ENCODE measurements around the gene SULT2B1. TPM values are rescaled to one million over a fixed set of nuclear protein-coding genes. Genes with fewer than 3 reads are reported as not detected.

SULT2B1 gene
- total and polyA plus RNA-seq, 5 donors from 2014 or later = 0.16 to 0.82 TPM; not detected in 3

DNA sequence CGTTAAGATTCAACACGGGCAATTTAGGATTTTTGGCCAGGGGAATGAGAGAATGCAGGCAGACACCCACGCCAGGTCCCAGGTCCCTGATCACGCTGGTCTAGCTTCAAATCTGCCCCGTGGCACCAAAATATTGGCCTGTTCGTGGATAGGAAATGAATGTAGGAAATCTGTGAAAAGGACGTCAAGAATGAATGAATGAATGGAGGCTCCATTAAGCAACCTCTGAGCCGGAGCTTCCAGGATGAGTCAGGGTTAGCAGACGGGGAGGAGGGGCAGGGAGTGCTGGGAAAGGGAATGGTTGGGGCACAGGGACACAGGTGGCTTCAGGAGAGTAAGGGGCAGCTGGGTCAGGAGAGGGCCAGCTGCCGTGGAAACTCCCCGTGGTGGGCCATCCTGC lies 4.2 kb downstream of the SULT2B1 start:
- DNase-seq (no peak), ATAC-seq (ENCODE audit: low read depth in 2 of 2) (no peak)
- H3K36me3 ChIP-seq (ENCODE audit: control insufficient read depth, insufficient read depth, low read length) = no peaks in the 10 kb centered on the region
- H3K27ac Mint-ChIP-seq = no peak overlapping the region
- H3K27ac ChIP-seq (ENCODE audit: insufficient read depth, low read length, poor library complexity, severe bottlenecking) = no peak overlapping the region
- H3K4me1 Mint-ChIP-seq = peaks cover 0 to 2% (median 0%) of the 10 kb centered on the region in 4 donors
- H3K4me3 Mint-ChIP-seq = no peak overlapping the region
- no peaks in the 10 kb centered on the region for H3K36me3 Mint-ChIP-seq
- no peaks in the 10 kb centered on the region for H3K9me3 Mint-ChIP-seq
- H3K27me3 ChIP-seq (ENCODE audit: control insufficient read depth, insufficient read depth, low read length) = no peaks in the 10 kb centered on the region
- H3K27me3 Mint-ChIP-seq = peaks cover 9% of the 10 kb centered on the region
- no peaks in the 10 kb centered on the region for H3K9me3 ChIP-seq (ENCODE audit: control insufficient read depth in 2 of 2, low read length in 2 of 2)
- H3K4me3 ChIP-seq (ENCODE audit: low read depth, low read length) = no peak overlapping the region
- H3K4me1 ChIP-seq (ENCODE audit: control insufficient read depth, insufficient read depth, low read length, poor library complexity, severe bottlenecking) = no peaks in the 10 kb centered on the region

DNA sequence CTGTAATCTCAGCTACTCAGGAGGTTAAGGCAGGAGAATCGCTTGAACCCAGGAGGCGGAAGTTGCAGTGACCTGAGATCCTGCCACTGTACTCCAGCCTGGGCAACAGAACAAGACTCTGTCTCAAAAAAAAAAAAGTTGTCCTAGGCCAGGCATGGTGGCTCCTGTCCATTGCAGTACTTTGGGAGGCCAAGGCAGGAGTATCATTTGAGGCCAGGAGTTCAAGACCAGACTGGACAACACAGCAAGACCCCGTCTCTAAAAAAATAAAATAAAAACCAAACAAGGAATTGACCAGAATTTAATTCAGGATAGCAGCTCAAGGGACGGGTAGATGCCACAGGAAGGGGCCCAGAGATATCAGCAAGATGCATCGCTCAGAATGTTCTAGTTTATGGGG lies 4.9 kb downstream of the SULT2B1 start:
- H3K4me1 Mint-ChIP-seq = peaks cover 0 to 2% (median 0%) of the 10 kb centered on the region in 4 donors
- no peak overlapping the region for H3K27ac Mint-ChIP-seq
- no peak for DNase-seq

DNA sequence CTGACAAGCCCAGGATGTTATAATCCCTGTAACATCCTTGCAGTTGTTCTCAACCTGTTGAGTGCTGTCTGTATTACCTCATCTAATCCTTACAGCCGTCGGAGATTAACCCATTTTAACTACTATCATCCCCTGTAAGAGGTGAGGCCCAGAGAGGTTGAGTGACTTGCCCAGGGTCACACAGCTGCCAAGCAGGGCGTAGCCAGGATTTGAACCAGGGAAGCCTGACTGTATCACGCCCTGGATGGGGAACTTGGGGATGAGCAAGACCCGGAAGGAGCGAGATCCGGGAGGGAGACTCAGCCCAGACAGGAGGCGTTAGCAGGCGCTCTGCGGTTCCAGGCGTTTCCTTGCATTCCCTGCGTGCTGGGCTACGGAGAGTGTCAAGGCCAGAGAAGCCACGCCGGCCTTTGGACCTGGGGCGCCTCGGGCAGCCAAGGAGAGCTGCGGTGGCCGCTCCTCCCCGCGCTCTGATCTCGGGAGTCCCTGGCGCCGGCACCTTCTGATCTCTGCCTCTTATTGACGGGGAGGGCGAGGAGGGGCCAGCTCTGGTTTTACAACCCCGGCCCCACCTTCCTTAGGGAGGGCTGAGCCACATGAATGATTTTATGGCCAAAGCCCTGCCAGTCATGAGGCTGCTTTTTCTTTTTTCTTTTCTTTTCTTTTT lies 6.2 kb downstream of the SULT2B1 start:
- H3K27me3 Mint-ChIP-seq = peaks cover 9% of the 10 kb centered on the region
- Histone ChIP-seq H3K27me3 (ENCODE audit: control insufficient read depth, insufficient read depth, low read length) (no peaks in the 10 kb centered on the region), H3K27ac (ENCODE audit: insufficient read depth, low read length, poor library complexity, severe bottlenecking) (no peak overlapping the region), H3K36me3 (ENCODE audit: control insufficient read depth, insufficient read depth, low read length) (no peaks in the 10 kb centered on the region), H3K9me3 (ENCODE audit: control insufficient read depth in 2 of 2, low read length in 2 of 2) (no peaks in the 10 kb centered on the region), H3K4me3 (ENCODE audit: low read depth, low read length) (no peak overlapping the region), H3K4me1 (ENCODE audit: control insufficient read depth, insufficient read depth, low read length, poor library complexity, severe bottlenecking) (no peaks in the 10 kb centered on the region)
- DNase-seq (no peak), ATAC-seq (ENCODE audit: low read depth in 2 of 2) (no peak)
- H3K4me1 Mint-ChIP-seq = peaks cover 0 to 2% (median 0%) of the 10 kb centered on the region in 4 donors
- peak overlapping the region in 1 of 3 donors; percentile 77 for H3K27ac Mint-ChIP-seq
- peak overlapping the region in 1 of 4 donors; percentile 38 for H3K4me3 Mint-ChIP-seq
- H3K9me3 Mint-ChIP-seq = peaks cover 0 to 2% (median 0%) of the 10 kb centered on the region in 7 donors
- H3K36me3 Mint-ChIP-seq = no peaks in the 10 kb centered on the region

More for the DNA sequence above, 4.9 kb downstream of the SULT2B1 start:
- Mint-ChIP-seq H3K4me3 (no peak overlapping the region), H3K36me3 (no peaks in the 10 kb centered on the region), H3K27me3 (peaks cover 9% of the 10 kb centered on the region), H3K9me3 (no peaks in the 10 kb centered on the region)
- no peaks in the 10 kb centered on the region for H3K27me3 ChIP-seq (ENCODE audit: control insufficient read depth, insufficient read depth, low read length)
- no peak overlapping the region for H3K4me3 ChIP-seq (ENCODE audit: low read depth, low read length)
- H3K9me3 ChIP-seq (ENCODE audit: control insufficient read depth in 2 of 2, low read length in 2 of 2) = no peaks in the 10 kb centered on the region
- no peaks in the 10 kb centered on the region for H3K4me1 ChIP-seq (ENCODE audit: control insufficient read depth, insufficient read depth, low read length, poor library complexity, severe bottlenecking)
- no peaks in the 10 kb centered on the region for H3K36me3 ChIP-seq (ENCODE audit: control insufficient read depth, insufficient read depth, low read length)
- H3K27ac ChIP-seq (ENCODE audit: insufficient read depth, low read length, poor library complexity, severe bottlenecking) = no peak overlapping the region
- no peak for ATAC-seq (ENCODE audit: low read depth in 2 of 2)

DNA sequence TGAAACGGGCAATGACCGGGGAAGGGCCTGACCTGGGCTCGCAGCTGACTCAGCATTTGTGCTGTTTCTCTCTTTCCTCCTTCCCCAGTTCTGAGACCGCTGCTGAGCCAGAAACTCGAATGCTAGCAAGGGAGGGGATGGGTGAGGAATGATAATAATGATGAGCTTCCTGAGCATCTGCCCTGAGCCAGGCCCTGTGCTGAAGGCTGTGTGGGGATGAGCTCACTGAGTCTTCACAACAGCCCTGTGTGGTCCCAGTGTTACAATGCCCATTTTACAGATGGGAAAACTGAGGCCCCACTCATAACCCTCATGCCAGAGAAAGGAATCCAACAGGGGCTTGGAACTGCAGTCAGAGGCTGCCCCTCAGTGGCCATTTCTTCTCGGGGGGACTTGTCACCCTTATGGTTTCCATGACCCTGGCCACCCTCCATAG lies 8.1 kb downstream of the SULT2B1 start:
- Mint-ChIP-seq H3K36me3 (no peaks in the 10 kb centered on the region), H3K4me3 (no peak overlapping the region), H3K27me3 (peaks cover 9% of the 10 kb centered on the region), H3K27ac (peak overlapping the region in 1 of 3 donors; percentile 46), H3K9me3 (peaks cover 0 to 2% (median 0%) of the 10 kb centered on the region in 7 donors), H3K4me1 (peaks cover 0 to 3% (median under 1%) of the 10 kb centered on the region in 4 donors)
- no peaks in the 10 kb centered on the region for H3K9me3 ChIP-seq (ENCODE audit: control insufficient read depth in 2 of 2, low read length in 2 of 2)
- no peak overlapping the region for H3K27ac ChIP-seq (ENCODE audit: insufficient read depth, low read length, poor library complexity, severe bottlenecking)
- no peaks in the 10 kb centered on the region for H3K4me1 ChIP-seq (ENCODE audit: control insufficient read depth, insufficient read depth, low read length, poor library complexity, severe bottlenecking)
- ATAC-seq (ENCODE audit: low read depth in 2 of 2) = no peak
- H3K27me3 ChIP-seq (ENCODE audit: control insufficient read depth, insufficient read depth, low read length) = no peaks in the 10 kb centered on the region
- no peak overlapping the region for H3K4me3 ChIP-seq (ENCODE audit: low read depth, low read length)
- no peaks in the 10 kb centered on the region for H3K36me3 ChIP-seq (ENCODE audit: control insufficient read depth, insufficient read depth, low read length)
- no peak for DNase-seq

DNA sequence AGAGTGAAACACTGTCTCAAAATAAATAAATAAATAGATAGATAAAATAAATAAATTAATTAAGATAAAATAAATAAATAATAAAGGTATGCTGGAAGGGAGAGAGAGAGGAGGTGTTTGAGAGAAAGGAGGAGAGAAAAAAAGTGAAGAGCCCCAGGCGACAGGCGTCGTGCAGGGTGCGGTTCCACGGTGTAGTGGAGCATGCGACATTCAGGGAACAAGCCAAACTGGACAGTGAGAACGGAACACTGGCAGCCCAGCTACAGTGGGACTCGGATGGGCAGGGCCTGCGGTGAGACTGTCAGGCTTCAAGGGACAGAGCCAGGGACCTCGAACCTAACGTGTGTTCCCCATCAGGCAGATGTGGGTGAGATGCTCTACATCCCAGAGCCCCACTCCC lies 9.4 kb downstream of the SULT2B1 start:
- DNase-seq (no peak), ATAC-seq (ENCODE audit: low read depth in 2 of 2) (no peak)
- Mint-ChIP-seq H3K9me3 (peaks cover 0 to 2% (median 0%) of the 10 kb centered on the region in 7 donors), H3K27ac (no peak overlapping the region), H3K4me1 (peaks cover 0 to 2% (median under 1%) of the 10 kb centered on the region in 4 donors), H3K27me3 (peaks cover 4% of the 10 kb centered on the region), H3K4me3 (no peak overlapping the region), H3K36me3 (no peaks in the 10 kb centered on the region)
- Histone ChIP-seq H3K4me3 (ENCODE audit: low read depth, low read length) (no peak overlapping the region), H3K9me3 (ENCODE audit: control insufficient read depth in 2 of 2, low read length in 2 of 2) (no peaks in the 10 kb centered on the region), H3K27me3 (ENCODE audit: control insufficient read depth, insufficient read depth, low read length) (no peaks in the 10 kb centered on the region), H3K4me1 (ENCODE audit: control insufficient read depth, insufficient read depth, low read length, poor library complexity, severe bottlenecking) (no peaks in the 10 kb centered on the region), H3K36me3 (ENCODE audit: control insufficient read depth, insufficient read depth, low read length) (no peaks in the 10 kb centered on the region), H3K27ac (ENCODE audit: insufficient read depth, low read length, poor library complexity, severe bottlenecking) (no peak overlapping the region)

DNA sequence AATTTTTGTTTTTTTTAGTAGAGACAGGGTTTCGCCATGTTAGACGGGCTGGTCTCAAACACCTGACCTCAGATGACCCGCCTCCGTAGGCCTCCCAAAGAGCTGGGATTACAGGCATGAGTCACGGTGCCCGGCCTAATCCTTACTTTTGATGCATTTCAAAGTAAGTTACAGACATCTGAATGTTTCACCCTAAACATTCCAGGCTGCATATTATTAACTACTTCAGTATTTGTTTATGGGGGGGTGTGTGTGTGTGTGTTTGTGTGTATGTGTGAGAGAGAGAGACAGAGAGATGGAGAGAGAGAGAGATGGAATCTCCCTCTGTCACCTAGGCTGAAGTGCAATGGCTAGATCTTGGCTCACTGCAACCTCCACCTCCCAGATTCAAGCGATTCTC lies 13.1 kb downstream of the SULT2B1 start:
- H3K4me1 Mint-ChIP-seq = peaks cover 0 to 2% (median under 1%) of the 10 kb centered on the region in 4 donors
- no peak for DNase-seq
- no peak for ATAC-seq (ENCODE audit: low read depth in 2 of 2)
- no peaks in the 10 kb centered on the region for H3K27me3 ChIP-seq (ENCODE audit: control insufficient read depth, insufficient read depth, low read length)
- H3K4me3 ChIP-seq (ENCODE audit: low read depth, low read length) = no peak overlapping the region
- H3K36me3 ChIP-seq (ENCODE audit: control insufficient read depth, insufficient read depth, low read length) = no peaks in the 10 kb centered on the region
- H3K27ac Mint-ChIP-seq = no peak overlapping the region
- no peaks in the 10 kb centered on the region for H3K9me3 ChIP-seq (ENCODE audit: control insufficient read depth in 2 of 2, low read length in 2 of 2)
- H3K9me3 Mint-ChIP-seq = peaks cover 0 to 2% (median 0%) of the 10 kb centered on the region in 7 donors
- H3K27ac ChIP-seq (ENCODE audit: insufficient read depth, low read length, poor library complexity, severe bottlenecking) = no peak overlapping the region
- H3K27me3 Mint-ChIP-seq = no peaks in the 10 kb centered on the region
- H3K4me1 ChIP-seq (ENCODE audit: control insufficient read depth, insufficient read depth, low read length, poor library complexity, severe bottlenecking) = no peaks in the 10 kb centered on the region
- H3K4me3 Mint-ChIP-seq = no peak overlapping the region
- no peaks in the 10 kb centered on the region for H3K36me3 Mint-ChIP-seq

DNA sequence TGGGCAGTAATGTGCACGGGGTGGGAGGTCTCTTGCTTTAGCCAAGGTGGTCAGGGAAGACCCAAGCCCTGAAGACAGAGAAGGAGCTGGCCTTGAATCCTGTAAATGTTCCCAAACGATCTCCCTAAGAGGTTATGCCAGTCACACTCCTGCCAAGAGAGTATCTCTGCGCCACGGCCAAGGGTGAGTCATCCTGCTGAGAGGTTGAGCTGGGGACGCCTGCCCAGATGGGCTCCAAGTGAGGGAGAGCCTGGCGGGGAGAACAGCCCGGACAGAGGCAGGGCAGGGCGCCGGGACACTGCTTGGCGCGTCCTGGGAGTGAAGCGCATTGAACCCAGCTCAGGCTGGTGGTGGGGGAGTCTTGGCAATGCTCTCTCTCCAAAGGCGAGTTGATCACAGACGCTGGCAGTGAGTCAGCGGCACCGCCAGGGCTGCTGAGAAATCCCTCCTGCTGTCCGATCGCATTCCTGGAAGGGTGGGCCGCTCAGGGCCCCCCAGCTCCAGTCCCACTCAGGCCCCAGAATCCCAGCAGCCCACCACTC lies 16.4 kb downstream of the SULT2B1 start:
- H3K4me3 ChIP-seq (ENCODE audit: low read depth, low read length) = no peak overlapping the region
- Mint-ChIP-seq H3K27me3 (peaks cover 4% of the 10 kb centered on the region), H3K9me3 (no peaks in the 10 kb centered on the region), H3K27ac (no peak overlapping the region), H3K36me3 (no peaks in the 10 kb centered on the region), H3K4me3 (no peak overlapping the region), H3K4me1 (peaks cover 0 to 2% (median under 1%) of the 10 kb centered on the region in 4 donors)
- H3K27ac ChIP-seq (ENCODE audit: insufficient read depth, low read length, poor library complexity, severe bottlenecking) = no peak overlapping the region
- H3K9me3 ChIP-seq (ENCODE audit: control insufficient read depth in 2 of 2, low read length in 2 of 2) = no peaks in the 10 kb centered on the region
- H3K27me3 ChIP-seq (ENCODE audit: control insufficient read depth, insufficient read depth, low read length) = no peaks in the 10 kb centered on the region
- no peaks in the 10 kb centered on the region for H3K4me1 ChIP-seq (ENCODE audit: control insufficient read depth, insufficient read depth, low read length, poor library complexity, severe bottlenecking)
- ATAC-seq (ENCODE audit: low read depth in 2 of 2) (no peak), DNase-seq (no peak)
- H3K36me3 ChIP-seq (ENCODE audit: control insufficient read depth, insufficient read depth, low read length) = no peaks in the 10 kb centered on the region

DNA sequence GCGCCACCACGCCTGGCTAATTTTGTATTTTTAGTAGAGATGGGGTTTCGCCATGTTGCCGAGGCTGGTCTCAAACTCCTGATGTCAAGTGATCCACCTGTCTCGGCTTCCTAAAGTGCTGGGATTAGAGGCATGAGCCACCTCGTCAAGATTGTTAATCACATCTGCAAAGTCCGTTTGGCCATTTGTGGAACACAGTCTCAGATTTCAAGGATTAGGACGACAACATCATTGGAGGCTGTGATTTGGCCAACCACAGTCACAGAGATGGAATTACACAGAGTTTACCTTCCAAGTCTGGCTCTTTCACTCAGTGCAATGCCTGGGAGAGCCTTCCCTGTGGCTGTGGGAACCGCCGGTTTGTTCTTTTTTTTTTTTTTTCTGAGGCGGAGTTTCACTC lies 17.8 kb downstream of the SULT2B1 start:
- H3K4me1 Mint-ChIP-seq = peaks cover 0 to 2% (median under 1%) of the 10 kb centered on the region in 4 donors
- Histone ChIP-seq H3K36me3 (ENCODE audit: control insufficient read depth, insufficient read depth, low read length) (no peaks in the 10 kb centered on the region), H3K27ac (ENCODE audit: insufficient read depth, low read length, poor library complexity, severe bottlenecking) (no peak overlapping the region), H3K4me3 (ENCODE audit: low read depth, low read length) (no peak overlapping the region), H3K4me1 (ENCODE audit: control insufficient read depth, insufficient read depth, low read length, poor library complexity, severe bottlenecking) (no peaks in the 10 kb centered on the region), H3K27me3 (ENCODE audit: control insufficient read depth, insufficient read depth, low read length) (no peaks in the 10 kb centered on the region), H3K9me3 (ENCODE audit: control insufficient read depth in 2 of 2, low read length in 2 of 2) (no peaks in the 10 kb centered on the region)
- no peak overlapping the region for H3K27ac Mint-ChIP-seq
- no peak overlapping the region for H3K4me3 Mint-ChIP-seq
- H3K9me3 Mint-ChIP-seq = no peaks in the 10 kb centered on the region
- ATAC-seq (ENCODE audit: low read depth in 2 of 2) = no peak
- H3K36me3 Mint-ChIP-seq = no peaks in the 10 kb centered on the region
- no peak for DNase-seq
- H3K27me3 Mint-ChIP-seq = peaks cover 4% of the 10 kb centered on the region
